GM21367 (cell line): Measurements from ENCODE around the gene ABLIM3.

Experiments
- ATAC-seq: cut with Tn5 transposase; IDR thresholded peaks from one replicate; pipeline ENCODE4 v1.9.1; 2021; ENCODE audit not compliant: unreplicated experiment

ABLIM3 gene

DNA sequence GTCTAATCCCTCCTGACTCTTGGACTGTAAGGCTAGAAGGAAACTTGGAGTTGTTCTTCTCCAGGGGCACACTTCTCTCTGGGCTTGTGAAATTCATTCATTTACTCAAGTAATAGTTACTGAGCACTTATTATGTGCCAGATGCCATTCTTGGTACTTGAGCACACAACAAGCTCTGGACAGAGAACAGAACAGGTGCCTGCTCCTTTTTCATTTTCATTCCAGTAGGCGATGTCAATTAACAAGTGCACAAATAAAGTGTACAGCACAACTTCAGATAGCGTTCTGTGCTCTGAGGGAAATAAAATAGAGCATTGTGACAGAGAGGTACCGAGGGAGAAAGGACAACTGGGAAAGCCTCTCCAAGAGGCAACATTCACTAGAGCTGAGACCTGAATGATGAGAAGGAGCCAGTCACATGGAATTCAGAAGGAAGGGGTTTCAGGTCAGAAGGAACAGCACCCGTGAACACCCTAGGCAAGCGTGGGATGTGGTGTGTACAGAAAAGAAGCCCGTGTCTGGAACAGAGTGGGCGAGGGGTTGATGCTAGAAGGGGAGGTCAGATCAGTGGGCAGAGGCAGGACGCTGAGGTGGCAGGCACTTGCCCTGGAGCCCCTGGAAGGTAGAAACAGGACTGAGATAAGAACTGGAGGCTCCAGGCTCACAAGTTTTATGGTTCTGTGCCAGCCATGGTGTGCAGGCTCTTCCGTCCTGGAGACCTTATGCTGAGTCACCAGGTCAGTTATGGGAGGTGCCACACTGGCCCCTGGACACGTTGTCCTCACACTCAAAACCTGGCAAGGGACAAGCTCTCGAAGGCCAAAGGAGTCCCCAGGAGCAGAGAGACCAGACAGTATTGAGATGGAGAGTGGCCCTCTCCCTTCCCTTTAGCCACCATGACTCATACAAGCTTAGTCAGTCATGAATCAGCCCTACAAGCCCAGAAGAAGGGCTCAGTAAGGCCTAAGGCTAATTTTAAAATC is 7.2 kb upstream of the ABLIM3 start:
- no peak for ATAC-seq

DNA sequence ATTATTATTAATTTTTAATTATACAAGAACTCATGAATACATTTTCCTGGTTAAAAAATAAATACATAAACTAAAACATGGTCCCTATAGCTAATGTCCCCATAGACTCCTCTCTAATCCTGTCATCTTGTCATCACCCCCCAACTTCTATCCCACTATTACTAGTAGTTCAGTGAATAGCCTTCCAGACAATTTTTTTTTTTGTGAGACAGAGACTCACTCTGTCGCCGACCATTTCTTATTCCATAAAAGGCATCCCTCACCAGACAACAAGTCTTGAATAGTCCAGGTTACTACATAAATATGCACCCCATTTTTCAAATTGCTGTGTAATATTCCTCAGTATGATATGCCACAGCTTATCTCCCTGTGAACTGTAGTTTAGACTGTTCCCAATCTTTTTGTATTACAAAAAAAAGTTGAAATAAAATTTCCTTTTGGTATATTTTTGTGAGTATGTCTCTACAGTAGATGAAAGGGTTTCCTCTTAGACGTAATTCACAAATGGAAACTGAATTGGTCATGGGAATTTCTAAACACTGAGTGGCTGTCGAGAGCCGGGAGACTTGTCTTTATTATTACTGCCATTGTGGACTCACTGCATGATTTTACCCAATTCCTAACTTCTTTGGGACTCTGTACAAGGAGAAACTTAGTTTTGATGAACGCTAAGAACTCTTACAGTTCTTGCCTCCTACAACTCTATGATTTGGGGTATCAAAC is 6.4 kb upstream of the ABLIM3 start:
- no peak for ATAC-seq

DNA sequence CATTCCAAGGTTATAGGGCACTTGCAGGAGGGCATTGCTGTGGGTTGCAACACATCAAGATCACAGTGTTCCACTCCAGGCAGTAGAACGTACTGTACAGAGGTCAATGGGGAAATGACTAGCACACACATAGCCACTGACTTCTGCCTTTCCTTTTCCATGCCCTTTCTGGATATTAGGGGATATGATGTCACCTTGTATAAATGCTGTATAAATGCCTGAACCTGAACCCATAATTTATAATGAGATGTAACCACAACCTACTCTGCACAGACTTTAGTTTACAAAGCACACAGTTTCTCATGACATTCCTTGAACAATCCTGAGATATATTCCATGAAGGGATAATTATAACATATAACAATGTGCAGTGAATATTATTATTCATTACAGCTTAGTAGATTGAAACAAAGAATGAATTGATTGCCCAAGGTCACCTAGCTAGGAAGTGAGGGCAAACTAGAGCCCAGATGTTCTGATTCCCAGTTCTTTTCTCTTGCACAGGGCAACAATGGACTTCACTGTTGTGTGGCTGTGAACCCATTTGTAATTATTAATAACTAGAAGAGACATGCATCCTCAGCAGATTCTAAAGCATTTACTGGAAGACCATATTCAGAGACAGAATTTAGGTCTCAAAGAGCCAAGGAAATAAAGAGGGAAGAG is 5.6 kb upstream of the ABLIM3 start:
- ATAC-seq = no peak

DNA sequence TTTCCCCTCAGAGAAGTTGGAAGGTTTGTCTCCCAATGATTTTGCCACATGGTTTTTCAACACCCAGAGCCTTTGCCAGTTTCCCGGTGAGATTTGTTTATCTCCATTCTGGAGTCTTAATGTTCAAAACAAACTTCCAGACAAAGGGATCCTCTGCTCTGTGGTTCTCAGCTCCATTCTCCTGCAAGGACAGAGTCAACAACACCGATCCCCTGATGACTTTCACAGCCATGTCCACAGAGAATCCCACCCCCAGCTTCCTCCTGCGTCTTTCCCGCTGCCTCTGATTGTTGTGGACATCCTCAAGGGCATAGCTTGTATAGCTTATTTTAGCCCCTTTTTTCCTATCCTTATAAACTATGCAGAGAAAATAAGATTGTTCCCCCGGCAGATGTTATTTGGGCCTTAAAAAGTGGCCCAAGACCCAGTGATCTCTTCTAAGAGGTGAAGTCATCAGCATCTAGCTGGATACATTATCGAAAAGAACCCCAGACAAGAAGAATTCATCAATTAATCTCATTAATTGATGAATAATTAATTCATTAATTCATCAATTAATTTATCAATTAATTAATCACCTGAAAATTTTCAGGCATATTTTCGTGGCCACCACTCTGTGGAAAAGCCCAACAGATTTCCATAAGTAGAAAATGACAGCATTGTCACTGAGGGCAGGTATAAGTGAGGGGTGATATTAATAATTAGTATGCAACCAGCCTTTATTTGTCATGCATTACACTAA is 2.9 kb upstream of the ABLIM3 start:
- ATAC-seq = no peak

DNA sequence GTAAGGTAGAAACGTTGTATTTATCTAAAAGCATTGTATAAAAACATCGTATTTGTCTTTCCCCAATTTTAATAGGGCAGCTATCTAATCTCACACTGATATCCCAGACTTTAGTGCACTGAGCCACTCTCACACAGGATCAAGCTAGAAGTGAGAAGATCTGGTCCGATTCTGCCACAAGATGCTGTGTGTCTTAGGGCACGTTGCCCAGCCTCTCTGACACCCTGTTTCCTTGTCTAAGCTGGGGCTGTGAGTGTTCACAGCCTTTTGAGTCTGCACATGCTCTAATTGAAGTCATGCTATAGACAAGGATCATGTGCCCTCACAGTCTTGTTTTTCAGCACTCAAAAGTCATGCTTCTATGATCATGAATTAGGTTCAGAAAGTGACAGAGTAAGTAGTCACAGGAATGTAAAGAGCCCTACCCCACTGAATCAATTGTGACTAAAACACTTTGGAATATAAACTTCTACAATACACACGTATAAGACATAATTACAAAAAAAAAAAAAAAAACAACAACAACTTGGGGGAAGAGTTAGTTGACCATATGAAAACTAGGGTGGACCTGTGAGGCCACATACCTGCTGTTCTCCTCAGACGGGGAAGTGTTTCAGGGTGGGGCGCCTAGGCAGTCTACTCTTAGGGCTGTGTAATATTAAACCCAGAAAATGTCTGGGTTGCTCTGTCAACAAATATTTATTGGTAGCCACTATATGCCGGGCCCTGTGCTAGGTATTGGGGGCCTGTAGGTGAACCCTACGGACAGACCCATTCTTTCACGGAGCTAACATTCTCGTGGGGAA is 893 bp upstream of the ABLIM3 start:
- ATAC-seq = no peak

DNA sequence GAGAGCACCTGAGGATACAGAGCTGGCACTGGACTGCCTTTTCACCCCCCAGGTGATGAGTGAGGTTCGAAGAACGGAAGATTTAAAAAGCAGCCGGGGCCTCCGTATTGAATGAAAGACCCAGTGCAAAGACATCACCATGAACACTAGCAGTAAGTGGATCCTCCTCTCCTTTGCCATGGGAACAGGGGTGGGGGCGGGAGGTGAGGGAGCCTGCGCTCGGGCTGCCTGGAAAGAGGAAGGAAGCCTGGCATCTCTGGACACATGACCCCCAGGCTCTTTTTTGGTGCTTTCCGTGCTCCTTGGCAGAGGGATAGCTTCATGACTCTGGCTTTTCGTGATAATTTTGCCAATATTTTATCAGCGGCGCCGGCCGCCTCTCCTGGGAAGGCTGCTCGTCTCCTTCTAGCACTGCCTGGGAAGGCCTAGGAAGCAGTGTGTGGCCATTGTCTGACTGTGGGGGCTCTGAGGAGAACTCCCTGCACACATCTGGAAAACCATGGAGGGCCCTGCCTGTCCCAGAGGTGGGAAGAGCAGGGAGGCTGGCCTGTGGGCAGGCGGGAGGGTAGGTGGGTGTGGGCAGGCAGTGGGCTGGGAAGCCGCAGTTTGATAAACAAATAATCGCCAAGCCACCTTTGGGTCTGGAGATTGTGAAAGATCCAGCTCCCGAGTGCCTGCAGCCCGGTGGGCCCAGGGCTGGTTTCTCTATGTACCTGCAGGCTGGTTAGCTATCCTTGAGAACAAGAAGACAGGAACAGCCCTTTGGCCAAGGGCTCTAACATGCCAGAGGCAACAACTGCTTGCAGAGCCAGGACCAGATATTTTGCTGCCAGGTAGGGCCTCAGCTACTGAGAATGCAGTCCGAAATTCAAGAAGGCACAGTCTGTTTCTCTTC is 911 bp downstream of the ABLIM3 start:
- no peak for ATAC-seq

DNA sequence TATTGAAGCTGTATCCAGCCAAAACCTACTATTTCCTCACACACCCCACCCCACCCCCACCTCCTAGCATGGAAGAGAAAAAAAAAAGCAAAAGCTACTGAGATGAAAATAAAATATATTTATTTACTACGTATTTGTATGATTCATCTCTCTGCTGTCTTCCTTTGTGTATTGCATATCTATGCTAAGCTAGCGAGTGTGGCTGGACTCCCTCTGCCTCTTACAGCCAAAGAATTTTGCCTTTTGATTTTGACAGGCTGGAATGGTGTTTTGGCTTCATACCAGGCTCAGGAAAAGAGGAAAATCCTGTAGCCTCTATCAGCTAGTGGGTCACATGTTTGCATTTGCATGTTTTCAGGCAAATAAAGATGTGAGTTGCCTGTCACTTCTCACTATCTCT is 2.2 kb downstream of the ABLIM3 start:
- no peak for ATAC-seq

DNA sequence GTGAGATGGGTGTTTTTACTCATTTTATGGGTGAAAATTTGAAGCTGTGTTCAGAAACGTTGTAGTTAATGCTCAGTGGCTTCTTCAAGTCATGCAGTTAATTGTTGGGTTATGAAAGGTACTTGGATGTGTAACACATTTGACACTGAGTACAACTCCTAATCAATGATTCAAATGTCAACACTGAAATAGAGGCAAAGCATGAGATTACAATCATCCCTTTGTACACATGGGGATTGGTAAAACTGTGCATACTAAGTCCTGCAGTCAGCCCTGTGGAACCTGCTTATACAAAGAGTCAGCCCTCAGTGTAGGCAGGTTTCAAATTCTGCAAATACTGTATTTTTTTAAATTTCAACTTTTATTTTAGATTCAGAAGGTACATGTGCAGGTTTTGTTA is 3.3 kb downstream of the ABLIM3 start:
- no peak for ATAC-seq

DNA sequence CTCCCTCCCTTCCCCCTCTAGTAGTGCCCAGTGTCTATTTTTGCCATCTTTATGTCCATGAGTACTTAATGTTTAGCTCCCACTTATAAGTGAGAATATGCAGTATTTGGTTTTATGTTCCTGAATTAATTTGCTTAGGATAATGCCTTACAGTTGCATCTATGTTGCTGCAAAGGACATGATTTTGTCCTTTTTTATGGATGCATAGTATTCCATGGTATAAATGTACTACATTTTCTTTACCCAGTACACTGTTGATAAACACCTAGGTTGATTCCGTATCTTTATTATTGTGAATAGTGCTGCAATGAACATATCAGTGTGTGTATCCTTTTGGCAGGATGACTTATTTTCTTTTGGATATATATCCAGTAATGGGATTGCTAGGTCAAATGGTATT is 3.8 kb downstream of the ABLIM3 start:
- ATAC-seq = no peak

DNA sequence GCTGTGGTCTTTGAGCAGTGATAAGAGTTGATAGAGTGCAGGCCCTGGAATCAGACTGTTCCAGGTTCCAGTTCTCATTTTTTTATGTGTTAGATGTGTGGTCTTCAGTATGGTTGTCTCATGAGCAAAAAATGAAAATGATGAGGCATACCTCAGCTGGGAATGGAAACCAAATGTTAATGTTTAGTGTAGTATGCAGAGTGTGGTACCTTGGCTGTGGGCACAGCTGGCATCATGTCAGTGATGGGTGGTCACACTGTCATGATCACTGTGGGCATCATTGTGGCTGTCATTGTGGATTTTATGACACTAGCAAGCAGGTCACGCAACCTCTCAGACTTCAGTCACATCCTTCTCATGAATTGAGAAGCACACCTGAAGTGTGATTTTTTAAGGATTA is 6.4 kb downstream of the ABLIM3 start:
- ATAC-seq = no peak

DNA sequence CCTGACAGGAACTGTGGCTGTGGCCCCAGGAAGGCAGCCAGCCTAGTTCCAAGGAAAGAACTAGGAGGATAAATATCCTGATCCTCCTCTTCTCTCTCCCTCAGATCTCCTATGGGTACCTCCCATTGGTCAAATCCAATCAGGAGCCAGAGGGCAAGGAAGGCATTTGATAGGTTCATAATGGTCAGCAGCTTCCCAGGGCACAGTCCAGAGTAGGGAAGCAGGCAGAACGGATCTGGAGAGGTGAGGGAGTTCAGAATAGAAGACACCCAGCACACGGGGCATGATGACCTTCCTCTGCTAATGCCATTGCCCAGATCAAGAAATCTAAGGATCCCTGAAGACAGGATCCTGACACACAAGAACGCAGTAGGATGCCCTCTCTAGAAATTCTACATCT is 8.6 kb downstream of the ABLIM3 start:
- no peak for ATAC-seq

DNA sequence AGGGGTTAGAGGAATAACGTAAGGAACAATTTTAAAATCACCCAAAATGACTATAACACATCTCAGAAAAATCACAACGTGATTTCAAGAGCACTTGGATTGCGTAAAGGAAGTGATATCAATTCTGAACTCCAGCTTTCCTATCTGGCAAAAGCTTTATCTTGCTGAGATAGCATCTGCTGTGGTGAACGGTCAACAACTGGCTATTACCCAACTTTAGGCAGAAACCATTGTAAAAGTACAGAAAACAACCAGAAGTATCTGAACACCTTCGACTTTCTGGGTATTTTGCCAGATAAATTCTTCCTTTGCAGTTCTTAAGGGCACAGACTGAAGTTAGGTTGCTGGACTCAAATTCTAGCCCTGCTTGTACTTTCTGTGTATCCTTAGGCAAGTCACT is 9.2 kb downstream of the ABLIM3 start:
- ATAC-seq = no peak

DNA sequence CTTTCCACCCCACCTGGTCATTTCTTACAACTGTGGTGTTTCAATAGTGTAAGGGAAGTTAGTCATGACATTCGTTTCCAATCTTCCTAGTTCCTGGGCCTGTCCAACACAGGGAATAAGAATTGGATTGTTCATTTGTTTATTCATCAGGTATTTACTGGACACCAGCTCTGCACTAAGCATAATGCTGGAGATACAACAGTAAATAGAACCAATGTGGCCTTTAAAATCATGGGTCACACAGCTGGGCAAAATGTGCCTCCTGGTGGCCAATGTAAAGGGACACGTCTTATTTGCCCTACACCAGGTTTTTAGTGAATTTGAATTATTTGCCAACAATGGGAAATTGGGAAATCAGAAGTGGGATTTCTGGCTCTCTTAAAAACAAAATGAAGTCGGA is 10.4 kb downstream of the ABLIM3 start:
- no peak for ATAC-seq

DNA sequence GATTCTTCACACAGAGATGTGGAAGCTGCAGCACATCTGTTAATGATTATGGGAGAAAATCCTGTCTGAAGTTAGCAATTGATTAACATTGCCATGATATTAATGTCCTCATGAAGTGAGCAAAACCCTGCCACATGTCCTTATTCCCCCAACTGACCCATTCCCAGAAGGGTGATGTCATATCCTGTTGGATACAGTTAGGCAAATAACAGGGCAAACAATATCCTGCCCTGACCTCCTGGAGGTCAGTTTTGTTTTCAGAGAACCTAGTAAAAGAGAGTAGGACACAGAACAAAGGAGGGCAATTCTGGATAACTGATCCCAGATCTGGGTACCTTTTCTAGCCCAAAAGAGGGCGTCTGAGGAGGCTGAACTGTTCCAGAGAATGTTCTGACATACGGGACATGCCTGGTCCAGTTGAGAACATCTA is 11.0 kb downstream of the ABLIM3 start:
- no peak for ATAC-seq

DNA sequence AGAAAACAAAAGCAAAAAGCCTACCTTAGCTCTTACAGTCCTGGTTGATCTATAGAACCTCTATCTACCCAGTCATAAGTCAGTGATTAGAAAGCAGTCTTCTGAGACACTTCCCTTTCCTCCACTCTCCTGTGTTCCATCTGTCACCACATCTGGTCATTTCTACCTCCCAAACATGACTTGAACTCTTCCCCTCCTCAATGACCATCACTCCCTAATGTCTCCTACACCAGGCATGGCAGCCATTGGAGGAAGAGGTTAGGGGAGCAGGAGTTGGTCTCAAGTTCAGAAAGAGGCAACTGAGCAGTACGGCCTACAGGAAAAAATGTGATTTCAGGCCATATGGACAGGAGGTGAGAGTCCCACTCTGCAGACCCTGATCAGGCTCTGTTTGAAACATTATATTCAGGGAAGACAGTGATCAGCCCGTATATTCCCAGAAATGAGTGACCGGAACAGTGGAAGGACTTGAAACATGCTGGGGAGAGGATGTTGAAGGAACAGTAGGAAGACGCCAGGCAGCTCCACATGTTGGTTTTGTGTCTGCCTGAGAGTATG is 12.0 kb downstream of the ABLIM3 start:
- ATAC-seq = no peak

DNA sequence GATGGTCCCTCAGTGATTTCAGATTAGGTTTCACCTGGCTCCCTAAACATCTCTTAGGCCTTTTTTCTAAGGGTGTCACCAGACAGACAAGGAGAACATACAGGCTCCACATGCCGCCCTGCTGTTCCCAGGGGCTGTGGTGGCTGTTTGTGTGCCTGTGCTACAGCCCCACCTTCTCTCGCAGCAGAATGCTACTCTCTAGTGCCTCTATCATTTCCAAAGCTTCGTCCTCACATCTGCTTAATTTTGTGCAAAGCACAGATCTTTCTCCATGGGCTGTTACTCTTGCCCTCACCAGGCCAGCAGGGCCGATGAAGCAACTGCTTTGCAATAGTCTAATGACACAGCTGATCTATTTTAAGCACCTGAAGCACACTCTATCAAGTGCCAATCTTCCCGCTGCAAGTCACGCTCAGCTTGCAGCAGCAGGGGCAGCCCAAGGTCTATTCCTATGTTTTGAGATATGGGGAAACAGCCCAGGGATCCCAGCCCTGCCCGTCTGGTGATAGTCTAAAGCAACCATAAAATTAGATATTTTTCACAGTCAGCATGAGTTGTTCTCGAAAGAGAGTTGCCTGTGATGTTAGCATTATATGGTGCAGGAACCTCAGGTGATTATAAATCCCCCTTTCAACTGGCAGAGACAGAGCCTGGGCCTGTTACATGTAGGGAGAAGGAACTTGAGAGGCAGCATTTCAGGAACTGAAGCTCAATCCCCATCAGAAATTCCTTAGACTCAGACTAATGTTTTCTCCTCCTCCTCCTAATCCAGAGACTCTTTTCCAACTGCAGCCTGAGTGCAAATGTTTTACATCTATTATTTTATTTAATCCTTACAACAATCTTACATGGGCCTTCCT is 12.7 kb downstream of the ABLIM3 start:
- ATAC-seq = no peak

DNA sequence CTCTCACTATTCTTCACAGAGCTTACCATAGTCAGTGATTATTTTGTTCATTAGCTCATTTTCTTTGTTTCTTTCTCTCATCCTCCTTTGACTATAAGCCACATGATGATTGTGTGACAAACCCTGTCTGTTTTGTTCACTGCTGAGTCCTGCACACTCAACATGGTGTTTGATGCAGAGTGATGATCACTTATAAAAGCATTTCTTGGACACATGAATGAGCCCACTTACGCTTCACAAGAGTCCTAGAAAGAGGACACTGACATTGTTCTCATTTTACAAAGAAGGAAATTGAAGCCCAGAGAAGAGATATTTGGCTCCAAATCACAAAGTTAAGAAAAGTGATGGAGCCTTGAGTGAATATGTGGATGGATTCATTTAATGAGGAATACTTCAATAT is 13.4 kb downstream of the ABLIM3 start:
- no peak for ATAC-seq
